ENCODE results near the gene TPPP3.
A peak's percentile ranks its signal among the peaks of the same experiment; 100 is the strongest.

The TPPP3 gene

DNA sequence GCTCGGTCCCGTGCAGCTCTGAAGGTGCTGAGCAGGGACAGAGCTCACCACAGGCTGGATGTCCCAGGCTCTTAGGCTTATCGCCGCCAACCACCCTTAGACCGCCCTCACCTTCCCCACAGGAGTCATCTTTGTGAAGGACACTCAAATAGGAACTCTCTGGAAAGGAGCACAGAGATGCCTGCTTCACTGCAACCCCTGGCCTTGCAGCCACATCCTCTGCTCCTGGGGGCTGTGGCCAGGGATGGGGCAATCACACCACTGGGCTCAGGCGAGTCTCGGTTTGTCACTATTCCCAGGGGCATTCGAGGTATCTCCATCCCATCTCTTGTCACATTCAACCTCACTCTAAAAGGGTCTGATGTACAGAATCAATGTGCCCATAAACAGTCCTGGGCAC lies 12.0 kb upstream of the TPPP3 start:
- no peaks in the 10 kb centered on the region for H3K9me3 Mint-ChIP-seq
- intact Hi-C loops (cut with micrococcal nuclease) = no loop called here

DNA sequence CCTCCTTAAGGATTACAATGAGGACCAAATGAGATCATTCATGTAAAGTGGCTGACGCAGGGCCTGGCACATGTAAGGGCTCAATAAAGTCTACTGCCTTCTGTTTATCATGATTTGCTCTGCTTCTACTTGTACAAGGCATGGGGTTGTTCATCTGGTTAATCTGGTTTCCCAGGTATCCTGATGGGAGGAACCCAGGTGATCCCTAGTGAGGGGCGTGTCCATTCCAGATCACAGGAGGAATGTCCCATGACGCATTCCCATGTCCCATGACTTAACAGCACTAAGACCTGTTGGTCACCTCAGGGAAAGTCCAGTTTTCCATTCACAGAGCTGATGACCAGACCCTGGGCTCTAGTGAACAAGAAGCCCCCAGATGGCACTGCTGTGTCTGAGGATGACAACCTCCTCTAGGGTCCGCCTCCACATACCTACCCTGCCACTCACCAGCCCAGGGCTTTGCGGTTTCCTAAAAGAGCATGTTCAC lies 11.5 kb upstream of the TPPP3 start:
- H3K27me3 Mint-ChIP-seq = peaks cover 33% of the 10 kb centered on the region
- no peaks in the 10 kb centered on the region for H3K9me3 Mint-ChIP-seq
- H3K36me3 Mint-ChIP-seq (ENCODE audit: low read depth) = no peaks in the 10 kb centered on the region
- no peak overlapping the region for H3K4me3 Mint-ChIP-seq
- intact Hi-C loops (cut with micrococcal nuclease) = no loop called here
- H3K4me1 Mint-ChIP-seq (ENCODE audit: low read depth) = peaks cover 8% of the 10 kb centered on the region
- H3K27ac Mint-ChIP-seq = no peak overlapping the region

More for the DNA sequence above, 12.0 kb upstream of the TPPP3 start:
- Mint-ChIP-seq H3K4me1 (ENCODE audit: low read depth) (peaks cover 8% of the 10 kb centered on the region), H3K27me3 (peaks cover 37% of the 10 kb centered on the region), H3K36me3 (ENCODE audit: low read depth) (no peaks in the 10 kb centered on the region), H3K27ac (no peak overlapping the region), H3K4me3 (no peak overlapping the region)

DNA sequence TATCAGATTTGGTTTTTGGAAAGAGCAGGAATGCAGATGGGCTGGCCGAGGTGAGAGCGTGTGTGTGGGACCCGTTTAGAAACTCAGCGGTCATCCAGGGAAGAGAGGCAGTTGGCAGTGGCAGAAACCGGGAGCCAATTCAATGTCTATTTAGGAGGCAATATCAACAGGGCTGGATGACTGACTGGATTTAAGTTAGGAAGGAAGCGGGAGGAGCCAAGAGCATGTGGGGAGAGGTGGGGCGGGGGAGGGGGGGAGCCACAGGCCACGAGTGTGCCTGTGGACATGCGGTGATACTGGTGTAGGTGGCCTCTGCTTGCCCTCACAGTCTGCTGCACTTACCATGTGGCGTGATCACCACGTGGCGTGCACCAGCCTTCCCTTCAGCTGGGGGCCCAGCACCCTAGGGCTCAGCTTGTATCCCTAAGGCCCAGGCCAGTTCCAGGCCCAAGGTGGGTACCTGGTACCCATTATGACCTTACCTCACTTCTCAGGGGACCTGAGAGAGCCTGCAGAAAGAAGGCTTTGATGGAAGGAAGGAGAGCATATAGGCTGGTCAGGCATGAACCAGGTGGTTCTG lies 10.8 kb upstream of the TPPP3 start:
- no peak overlapping the region for H3K27ac Mint-ChIP-seq
- H3K36me3 Mint-ChIP-seq (ENCODE audit: low read depth) = no peaks in the 10 kb centered on the region
- intact Hi-C loops (cut with micrococcal nuclease) = no loop called here
- H3K4me3 Mint-ChIP-seq = no peak overlapping the region
- H3K4me1 Mint-ChIP-seq (ENCODE audit: low read depth) = peaks cover 14% of the 10 kb centered on the region
- H3K9me3 Mint-ChIP-seq = no peaks in the 10 kb centered on the region
- H3K27me3 Mint-ChIP-seq = peaks cover 40% of the 10 kb centered on the region

DNA sequence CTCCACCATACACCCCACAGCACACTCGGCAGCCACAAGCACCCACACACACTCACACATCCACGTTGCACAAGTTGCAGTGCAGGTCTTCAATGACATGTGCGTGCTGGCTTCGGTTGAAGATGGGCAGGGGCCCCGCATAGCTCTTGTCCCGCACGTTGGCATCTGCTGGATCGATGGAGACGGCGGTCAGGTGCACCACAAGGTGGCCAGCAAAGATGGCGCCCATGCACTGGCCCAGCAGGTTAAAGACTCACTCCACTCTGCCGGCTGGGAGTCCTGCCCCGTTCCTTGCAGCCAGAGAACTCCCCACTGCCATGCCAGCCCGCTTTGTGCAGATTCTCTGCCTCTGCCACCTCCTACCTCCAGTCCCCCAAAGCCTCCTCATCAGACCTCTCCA lies 7.6 kb upstream of the TPPP3 start:
- H3K9me3 Mint-ChIP-seq = no peaks in the 10 kb centered on the region
- H3K27ac Mint-ChIP-seq = no peak overlapping the region
- intact Hi-C loops (cut with micrococcal nuclease) = no loop called here
- no peaks in the 10 kb centered on the region for H3K36me3 Mint-ChIP-seq (ENCODE audit: low read depth)
- peaks cover 54% of the 10 kb centered on the region for H3K27me3 Mint-ChIP-seq
- H3K4me1 Mint-ChIP-seq (ENCODE audit: low read depth) = peaks cover 14% of the 10 kb centered on the region
- H3K4me3 Mint-ChIP-seq = no peak overlapping the region

DNA sequence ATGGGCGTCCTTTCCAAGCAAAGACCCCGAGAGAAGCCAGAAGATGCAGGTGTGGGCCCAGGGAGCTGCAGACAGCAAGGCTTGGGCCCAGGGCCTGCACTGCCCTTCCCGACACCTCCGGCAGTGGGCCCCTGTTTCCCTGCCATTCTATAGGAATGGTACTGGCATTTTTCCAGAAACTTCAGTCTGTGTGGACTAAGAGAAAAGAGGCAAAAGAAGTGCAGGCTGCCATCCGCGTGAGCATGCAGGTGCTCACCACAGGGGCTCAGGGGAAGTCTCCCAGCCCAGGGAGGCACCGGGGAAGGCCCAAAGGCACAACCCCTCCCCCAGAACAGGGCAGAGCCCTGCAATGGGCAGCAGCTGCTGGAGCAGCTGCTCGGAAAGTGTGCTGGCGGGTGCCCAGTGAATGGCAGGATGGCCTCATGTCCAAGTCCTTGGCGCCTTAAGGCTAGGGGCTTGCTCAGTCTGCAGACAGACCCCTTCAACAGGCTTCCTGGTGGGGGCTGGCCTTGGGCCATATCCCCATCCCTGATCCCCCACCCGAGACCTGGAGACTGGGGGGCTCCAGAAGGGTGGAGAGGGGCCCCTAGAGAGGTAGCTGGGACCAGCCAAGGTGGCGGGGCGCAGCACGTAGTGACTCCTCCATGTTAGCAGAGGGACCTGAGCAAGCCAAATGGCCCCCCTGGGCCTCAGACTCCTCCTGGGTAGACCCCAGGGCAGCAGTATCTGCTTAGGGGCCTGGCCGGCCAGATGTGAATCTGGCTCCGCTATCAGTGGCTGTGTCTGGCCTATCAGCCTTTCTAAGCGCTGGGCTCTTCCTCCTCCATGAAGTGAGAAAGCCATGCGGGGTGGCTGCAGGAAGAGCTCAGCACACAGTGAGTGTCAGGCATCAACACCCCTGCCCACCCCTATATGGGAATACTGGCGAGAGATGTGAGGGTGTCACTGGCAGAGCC lies 6.7 kb upstream of the TPPP3 start:
- intact Hi-C loops (cut with micrococcal nuclease) = no loop called here
- H3K27me3 Mint-ChIP-seq = peaks cover 54% of the 10 kb centered on the region
- no peaks in the 10 kb centered on the region for H3K36me3 Mint-ChIP-seq (ENCODE audit: low read depth)
- H3K4me3 Mint-ChIP-seq = no peak overlapping the region
- H3K27ac Mint-ChIP-seq = no peak overlapping the region
- H3K9me3 Mint-ChIP-seq = no peaks in the 10 kb centered on the region
- peaks cover 23% of the 10 kb centered on the region for H3K4me1 Mint-ChIP-seq (ENCODE audit: low read depth)

DNA sequence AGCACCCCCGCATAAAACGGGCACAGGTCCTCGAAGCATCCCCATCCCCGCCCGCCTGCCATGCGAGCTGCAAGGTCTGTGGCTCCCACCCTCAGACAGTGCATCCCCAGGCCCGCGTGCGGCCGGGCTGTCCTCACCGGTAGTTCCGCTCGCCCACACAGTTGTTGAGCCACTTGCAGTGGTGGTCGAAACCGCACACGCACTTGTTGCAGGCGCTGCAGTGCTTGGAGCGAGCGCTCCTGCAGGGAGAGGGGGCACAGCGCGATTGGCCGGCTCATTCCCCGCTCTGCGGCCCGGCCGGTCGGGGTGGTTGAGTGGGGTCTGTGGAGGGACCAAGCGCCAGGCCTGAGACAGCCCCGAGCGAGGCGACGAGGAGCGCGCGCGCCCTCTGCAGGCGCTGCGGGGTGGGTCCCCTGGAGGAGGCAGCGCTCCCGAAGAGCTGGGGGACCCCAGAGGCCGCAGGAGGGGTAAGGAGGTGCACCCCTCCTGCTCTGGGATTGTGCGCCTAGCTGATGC lies 6.0 kb upstream of the TPPP3 start:
- Mint-ChIP-seq H3K9me3 (no peaks in the 10 kb centered on the region), H3K27ac (no peak overlapping the region), H3K27me3 (peaks cover 54% of the 10 kb centered on the region), H3K4me3 (no peak overlapping the region), H3K4me1 (ENCODE audit: low read depth) (peaks cover 28% of the 10 kb centered on the region), H3K36me3 (ENCODE audit: low read depth) (no peaks in the 10 kb centered on the region)
- intact Hi-C loops (cut with micrococcal nuclease) = no loop called here

DNA sequence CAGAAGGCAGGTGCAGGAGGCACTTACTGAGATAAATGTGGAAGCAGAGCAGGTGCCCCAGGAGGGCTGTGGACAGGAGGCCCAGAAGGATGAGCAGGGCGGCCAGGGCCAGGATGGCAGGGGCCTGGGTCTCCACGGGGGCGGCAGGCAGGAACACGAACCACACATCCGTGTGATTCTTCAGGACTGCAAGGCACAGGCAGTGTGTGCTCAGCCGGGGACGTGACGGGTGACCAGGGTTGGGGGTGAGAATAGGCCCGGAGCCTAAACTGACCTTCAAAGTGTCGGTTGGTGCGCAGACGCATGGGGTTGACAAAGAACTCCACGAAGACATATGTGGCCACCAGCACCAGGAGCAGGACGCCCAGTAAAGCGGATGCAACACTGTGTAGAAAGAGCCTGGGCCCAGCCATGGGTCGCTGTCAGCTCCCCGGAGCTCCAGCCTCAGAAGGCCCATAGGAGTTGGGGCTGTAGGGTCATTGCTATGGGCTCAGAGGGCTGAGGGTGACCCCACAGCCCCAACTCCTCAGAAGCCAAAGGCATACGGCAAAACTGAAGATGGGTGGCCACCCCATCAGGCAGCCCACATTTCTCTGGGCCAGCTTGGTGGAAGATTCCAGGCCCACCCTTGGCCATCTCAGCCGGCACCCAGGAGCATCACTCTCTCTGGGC lies 5.4 kb upstream of the TPPP3 start:
- Mint-ChIP-seq H3K27me3 (peaks cover 57% of the 10 kb centered on the region), H3K9me3 (no peaks in the 10 kb centered on the region), H3K4me1 (ENCODE audit: low read depth) (peaks cover 34% of the 10 kb centered on the region), H3K4me3 (no peak overlapping the region), H3K27ac (no peak overlapping the region), H3K36me3 (ENCODE audit: low read depth) (no peaks in the 10 kb centered on the region)
- intact Hi-C loops (cut with micrococcal nuclease) = no loop called here

DNA sequence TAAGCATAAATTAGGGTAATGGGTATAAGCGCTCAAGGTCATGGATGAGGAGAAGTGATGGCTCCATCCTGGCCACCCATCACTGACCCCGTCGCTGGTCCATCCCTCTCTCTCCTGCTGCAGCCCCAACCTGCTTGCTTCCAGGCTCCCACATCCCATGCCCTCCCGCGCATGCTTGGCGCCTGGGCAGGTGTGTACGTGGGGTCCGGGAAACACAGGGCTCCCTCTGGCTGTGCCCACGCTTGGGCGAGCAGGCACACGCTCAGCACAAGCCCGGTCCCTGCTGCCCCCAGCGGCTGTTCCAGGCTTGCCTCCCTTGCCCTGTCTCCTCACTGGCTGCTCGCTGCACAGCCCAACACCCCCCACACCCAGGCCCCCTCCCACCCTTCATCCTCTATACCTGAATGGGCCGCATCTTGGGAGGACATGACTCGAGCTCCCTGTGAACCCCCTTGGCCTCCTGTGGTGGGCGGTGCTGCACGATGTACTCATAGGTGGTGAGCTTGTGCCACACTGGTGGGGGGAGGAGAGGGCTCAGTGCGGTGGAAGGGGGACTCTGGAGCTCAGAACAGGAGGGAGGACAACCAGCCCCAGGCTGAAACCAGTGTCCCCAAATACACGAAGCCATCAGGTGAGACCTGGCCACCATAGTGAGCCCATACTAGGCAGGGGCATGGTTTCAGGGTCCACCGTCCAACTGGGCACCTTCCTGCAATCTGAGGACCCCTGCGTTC lies 4.7 kb upstream of the TPPP3 start:
- intact Hi-C loops (cut with micrococcal nuclease) = no loop called here
- H3K4me1 Mint-ChIP-seq (ENCODE audit: low read depth) = peaks cover 41% of the 10 kb centered on the region
- H3K4me3 Mint-ChIP-seq = no peak overlapping the region

DNA sequence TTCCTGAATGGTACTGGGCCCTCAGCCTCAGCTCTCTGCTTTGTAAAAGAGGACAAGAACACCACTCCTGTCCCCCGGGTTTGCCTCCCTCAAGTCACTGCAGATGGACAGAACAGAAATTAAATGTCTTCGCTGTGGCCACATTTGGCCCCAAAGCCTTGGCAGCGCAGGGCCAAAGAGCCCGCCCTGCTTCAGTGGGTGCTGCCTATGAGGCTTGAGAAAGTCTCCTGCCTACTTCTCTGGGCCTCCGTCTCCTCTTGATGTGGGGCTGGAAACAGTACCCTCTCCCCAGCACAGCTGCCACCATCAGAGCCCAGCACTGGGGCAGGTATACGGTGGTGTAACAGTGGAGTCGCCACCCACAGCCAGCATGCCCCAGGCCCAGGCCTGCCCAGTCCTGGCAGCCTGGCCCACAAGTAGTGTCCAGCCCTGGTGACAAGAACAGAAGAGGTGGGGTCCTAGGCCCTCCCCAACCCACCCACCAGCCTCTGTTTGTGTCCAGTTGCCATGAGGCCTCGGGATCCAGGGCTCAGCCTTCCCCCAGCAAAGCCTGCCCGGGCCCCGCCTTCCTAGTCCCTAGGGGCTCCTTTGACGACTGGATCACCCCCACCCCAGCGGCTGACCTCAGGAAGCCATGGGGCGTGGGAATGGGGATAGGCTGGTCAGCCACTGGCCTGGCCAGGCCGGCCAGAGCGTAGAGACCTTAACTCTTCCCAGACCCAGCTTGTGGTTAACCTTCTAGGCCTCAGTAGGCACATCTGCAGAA lies 3.9 kb upstream of the TPPP3 start:
- Mint-ChIP-seq H3K4me1 (ENCODE audit: low read depth) (peaks cover 49% of the 10 kb centered on the region), H3K27me3 (peaks cover 63% of the 10 kb centered on the region), H3K27ac (no peak overlapping the region), H3K4me3 (no peak overlapping the region), H3K9me3 (no peaks in the 10 kb centered on the region), H3K36me3 (ENCODE audit: low read depth) (no peaks in the 10 kb centered on the region)
- intact Hi-C loops (cut with micrococcal nuclease) = no loop called here

More for the DNA sequence above, 4.7 kb upstream of the TPPP3 start:
- H3K27me3 Mint-ChIP-seq = peaks cover 60% of the 10 kb centered on the region
- H3K36me3 Mint-ChIP-seq (ENCODE audit: low read depth) = no peaks in the 10 kb centered on the region
- no peak overlapping the region for H3K27ac Mint-ChIP-seq
- no peaks in the 10 kb centered on the region for H3K9me3 Mint-ChIP-seq

DNA sequence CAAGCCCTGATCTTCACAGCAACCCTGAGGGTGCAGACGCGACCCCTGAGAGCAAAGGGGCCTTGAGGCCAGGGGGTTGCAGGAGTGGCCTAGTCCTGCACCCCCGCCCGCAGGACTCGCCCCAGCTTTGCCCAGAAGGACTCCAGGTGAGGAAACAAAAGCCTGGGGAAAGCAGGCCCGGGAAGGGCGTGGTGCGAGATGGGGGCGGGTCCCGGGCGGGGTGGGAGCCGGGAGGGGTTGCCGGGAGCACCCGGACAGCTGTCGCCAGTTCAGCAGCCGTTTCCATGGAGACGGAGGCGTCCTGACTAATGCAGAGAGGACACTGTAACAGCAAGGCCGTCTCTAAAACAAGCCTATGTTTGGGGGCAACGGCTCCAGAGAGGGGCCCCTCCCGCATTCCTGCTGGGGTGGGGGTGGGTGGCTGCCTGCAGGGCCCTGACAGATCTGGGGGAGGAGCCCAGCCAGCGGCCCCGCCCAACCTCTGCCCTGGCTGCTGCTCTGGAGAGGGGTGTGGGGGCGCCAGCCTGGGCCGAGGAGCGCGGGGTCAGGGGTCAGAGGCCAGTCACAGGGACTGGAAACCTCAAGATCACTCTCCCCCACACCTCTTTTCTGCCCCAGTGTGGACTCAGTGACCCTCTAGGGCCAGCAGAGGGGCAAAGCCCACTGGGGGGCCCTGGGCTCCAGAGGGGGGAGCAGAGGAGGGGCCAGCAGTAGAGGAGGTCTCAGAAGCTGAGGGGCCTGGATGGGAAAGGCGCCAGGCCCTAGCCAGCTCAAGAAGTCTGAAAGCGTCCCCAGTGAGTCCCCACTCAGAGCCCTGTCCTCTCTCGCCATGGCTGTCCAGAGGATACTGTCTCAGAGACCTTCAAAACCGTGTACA lies 3.1 kb upstream of the TPPP3 start:
- Mint-ChIP-seq H3K27me3 (peaks cover 65% of the 10 kb centered on the region), H3K36me3 (ENCODE audit: low read depth) (no peaks in the 10 kb centered on the region), H3K27ac (no peak overlapping the region), H3K4me1 (ENCODE audit: low read depth) (peaks cover 57% of the 10 kb centered on the region), H3K9me3 (no peaks in the 10 kb centered on the region), H3K4me3 (no peak overlapping the region)
- intact Hi-C loops (cut with micrococcal nuclease) = no loop called here

DNA sequence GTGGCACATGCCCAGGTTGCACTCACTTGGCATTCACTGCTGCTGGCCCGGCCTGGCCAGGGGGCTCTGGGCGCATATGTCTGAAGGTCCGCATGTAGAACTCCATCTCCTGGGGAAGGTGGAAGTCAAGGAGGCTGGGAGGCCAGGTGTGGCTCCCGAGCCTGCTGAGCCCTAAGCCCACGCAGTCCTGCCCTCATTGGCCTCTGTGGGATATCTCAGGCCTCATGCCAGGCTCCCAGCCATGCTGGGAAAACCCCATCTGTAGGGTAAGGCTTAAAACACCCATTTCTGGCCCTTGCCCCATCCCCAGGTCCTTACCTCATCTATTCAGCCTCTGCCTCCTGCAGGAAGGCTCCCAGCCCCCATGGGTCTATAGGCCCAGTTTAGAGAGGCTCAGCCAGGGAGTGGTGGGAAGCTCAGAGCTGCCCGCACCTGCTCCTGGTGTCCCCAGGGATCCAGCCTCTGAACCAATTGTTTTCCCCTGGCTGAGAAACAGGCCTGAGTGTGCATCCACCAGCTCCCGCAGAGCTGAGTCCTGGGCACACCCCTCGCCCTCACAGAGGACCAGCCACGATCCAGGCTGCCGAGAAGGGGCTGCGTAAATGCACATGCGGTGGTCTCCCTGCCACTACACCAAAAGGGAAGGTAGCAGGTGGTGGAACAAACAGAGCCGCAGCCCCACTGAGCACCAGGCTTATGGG lies 2.3 kb upstream of the TPPP3 start:
- Mint-ChIP-seq H3K27ac (peak overlapping the region; percentile 63), H3K9me3 (no peaks in the 10 kb centered on the region), H3K4me1 (ENCODE audit: low read depth) (peaks cover 65% of the 10 kb centered on the region), H3K4me3 (no peak overlapping the region), H3K27me3 (peaks cover 65% of the 10 kb centered on the region), H3K36me3 (ENCODE audit: low read depth) (no peaks in the 10 kb centered on the region)
- intact Hi-C loops (cut with micrococcal nuclease) = no loop called here

DNA sequence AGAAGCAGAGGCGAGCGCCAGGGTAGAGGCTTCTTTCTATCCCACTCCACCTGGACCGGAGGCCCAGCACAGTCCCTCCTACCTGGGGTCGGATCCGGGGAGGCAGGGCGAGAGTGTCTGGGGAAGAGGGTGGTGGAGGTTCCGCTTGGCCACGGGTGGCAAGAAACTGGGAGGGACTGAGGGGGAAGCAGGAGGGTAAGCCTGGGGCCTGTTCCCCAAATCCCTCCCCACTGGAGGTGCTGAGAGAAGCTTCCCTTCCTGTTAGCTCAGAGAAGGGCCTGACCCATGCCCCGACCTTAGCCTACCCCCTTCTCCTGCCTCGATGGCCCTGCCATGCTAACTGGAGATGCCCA lies 1.8 kb upstream of the TPPP3 start:
- H3K36me3 Mint-ChIP-seq (ENCODE audit: low read depth) = no peaks in the 10 kb centered on the region
- peak overlapping the region; percentile 63 for H3K27ac Mint-ChIP-seq
- intact Hi-C loops (cut with micrococcal nuclease) = no loop called here
- peaks cover 65% of the 10 kb centered on the region for H3K27me3 Mint-ChIP-seq
- no peaks in the 10 kb centered on the region for H3K9me3 Mint-ChIP-seq
- H3K4me1 Mint-ChIP-seq (ENCODE audit: low read depth) = peaks cover 70% of the 10 kb centered on the region
- H3K4me3 Mint-ChIP-seq = peak overlapping the region; percentile 28

Data from dendritic cell treated with granulocyte-macrophage colony-stimulating factor and Interleukin-4, amounts not matched to agents 40 ng/mL and 50 ng/mL, for 4 days (primary cell).